NT2/D1 (cell line): ENCODE measurements around the gene CIAO2B.
A peak's percentile ranks its signal among the peaks of the same experiment; 100 is the strongest.
"Not testable (repeated sequence)": the region's sequence is repeated elsewhere in the genome, so short reads cannot be mapped to it uniquely, and the experiment has no call there.

ENCODE experiments used
- DNase-seq: peaks from one replicate; pipeline ENCODE4 v3.0.0-alpha.2; 2011; ENCODE audit warnings: low read depth, low spot score
- H3K27me3 ChIP-seq: 2 replicates; pipeline ENCODE4 v1.6.0; 2011; ENCODE audit warnings: mild to moderate bottlenecking; ENCODE audit not compliant: insufficient read length, insufficient read depth
- H3K36me3 ChIP-seq: 2 replicates; pipeline ENCODE4 v1.6.1; 2011; ENCODE audit warnings: mild to moderate bottlenecking, low read length, mixed read lengths; ENCODE audit not compliant: insufficient read depth, insufficient read length
- H3K4me1 ChIP-seq: 2 replicates; pipeline ENCODE4 v1.5.1; 2011; ENCODE audit not compliant: insufficient read depth, insufficient read length
- H3K4me3 ChIP-seq: 2 replicates; pipeline ENCODE4 v1.5.1; 2011; ENCODE audit warnings: low read depth; ENCODE audit not compliant: insufficient read length
- H3K9ac ChIP-seq: 2 replicates; pipeline ENCODE4 v1.6.0; 2011; ENCODE audit warnings: low read depth; ENCODE audit not compliant: insufficient read length
- H3K9me3 ChIP-seq: 2 replicates; pipeline ENCODE4 v1.5.1; 2011; ENCODE audit warnings: mild to moderate bottlenecking, low read length; ENCODE audit not compliant: insufficient read depth
- SUZ12 ChIP-seq: IDR thresholded peaks from 2 replicates; pipeline ENCODE4 v1.6.1; 2011; ENCODE audit not compliant: insufficient read length, insufficient read depth; ENCODE audit errors: extremely low read depth
- YY1 ChIP-seq: IDR thresholded peaks from 2 replicates; pipeline ENCODE4 v1.6.1; 2011; ENCODE audit not compliant: insufficient read length, insufficient read depth
- ZNF274 ChIP-seq: IDR thresholded peaks from 2 replicates; pipeline ENCODE4 v1.6.1; 2011; ENCODE audit warnings: mild to moderate bottlenecking, low read depth, low read length

Gene CIAO2B

DNA sequence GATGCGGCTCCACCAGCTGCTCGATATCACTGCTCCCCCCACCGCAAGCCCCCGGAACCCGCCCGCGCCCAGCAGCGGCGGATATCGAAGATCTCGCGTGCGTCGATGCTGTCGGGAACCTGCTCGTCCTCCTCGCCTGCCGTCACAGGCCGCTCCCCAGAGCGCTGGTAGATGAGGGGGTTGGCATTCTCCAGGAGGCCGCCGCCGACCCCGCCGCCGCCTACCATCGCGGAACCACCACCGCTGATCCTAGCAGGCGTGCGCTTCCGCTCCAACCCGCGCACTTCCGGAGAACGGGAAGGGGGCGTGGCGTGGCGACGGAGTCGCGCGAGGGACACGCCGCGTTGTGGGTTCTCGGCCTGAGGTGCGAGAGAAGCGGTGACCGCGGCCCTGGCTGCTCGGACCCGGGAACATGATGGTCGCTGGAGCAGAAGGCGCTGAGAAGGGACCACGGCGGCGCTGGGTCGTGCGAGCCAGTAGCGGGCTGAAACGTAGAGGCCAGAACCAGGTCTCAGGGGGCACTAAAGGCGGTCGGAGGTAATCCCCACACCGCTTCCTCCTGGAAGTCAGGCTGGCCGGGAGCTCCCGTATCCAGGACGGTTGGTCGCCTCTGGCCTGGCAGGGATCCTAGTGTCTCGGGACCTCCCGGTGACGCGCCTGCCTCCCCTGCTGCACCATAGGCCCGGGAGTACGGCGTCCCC lies at the start of gene CIAO2B:
Gene CIAO2B, minus strand, starts transcription at position 265 of the 701 bp plus-strand sequence. Its CDS starts 38 bp downstream, at position 227.
- TF ChIP-seq SUZ12 = no peak
- TF ChIP-seq YY1 = no peak
- no peak for TF ChIP-seq ZNF274
- Histone ChIP-seq H3K4me1 (peaks cover 6% of the 10 kb centered on the region), H3K36me3 (peaks cover 44% of the 10 kb centered on the region), H3K9me3 (no peaks in the 10 kb centered on the region), H3K9ac (peak within 1 kb of the TSS; percentile 99), H3K27me3 (no peaks in the 10 kb centered on the region), H3K4me3 (peak within 1 kb of the TSS; percentile 96)
- DNase-seq = peak; percentile 63

DNA sequence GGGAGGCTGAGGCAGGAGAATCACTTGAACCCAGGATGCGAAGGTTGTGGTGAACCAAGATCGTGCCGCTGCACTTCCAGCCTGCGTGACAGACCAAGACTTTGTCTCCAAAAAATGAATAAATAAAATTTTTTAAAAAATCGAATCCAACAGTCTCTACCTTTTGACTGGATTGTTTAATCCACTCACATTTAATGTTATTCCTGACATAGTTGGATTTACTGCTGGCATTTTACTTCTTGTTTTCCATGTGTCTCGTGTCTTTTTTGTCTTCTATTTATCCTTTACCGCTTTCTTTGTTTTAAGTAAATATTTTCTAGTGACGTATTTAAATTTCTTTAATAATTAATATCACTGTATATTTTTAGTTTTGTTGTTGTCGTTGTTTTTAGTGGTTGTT lies 48.8 kb upstream of the CIAO2B start:
- H3K36me3 ChIP-seq = no peaks in the 10 kb centered on the region
- TF ChIP-seq SUZ12 (no peak), YY1 (no peak), ZNF274 (no peak)
- H3K9ac ChIP-seq = no peak overlapping the region
- H3K4me3 ChIP-seq = no peak overlapping the region
- H3K9me3 ChIP-seq = no peaks in the 10 kb centered on the region
- DNase-seq = no peak
- H3K4me1 ChIP-seq = no peaks in the 10 kb centered on the region
- H3K27me3 ChIP-seq = no peaks in the 10 kb centered on the region

DNA sequence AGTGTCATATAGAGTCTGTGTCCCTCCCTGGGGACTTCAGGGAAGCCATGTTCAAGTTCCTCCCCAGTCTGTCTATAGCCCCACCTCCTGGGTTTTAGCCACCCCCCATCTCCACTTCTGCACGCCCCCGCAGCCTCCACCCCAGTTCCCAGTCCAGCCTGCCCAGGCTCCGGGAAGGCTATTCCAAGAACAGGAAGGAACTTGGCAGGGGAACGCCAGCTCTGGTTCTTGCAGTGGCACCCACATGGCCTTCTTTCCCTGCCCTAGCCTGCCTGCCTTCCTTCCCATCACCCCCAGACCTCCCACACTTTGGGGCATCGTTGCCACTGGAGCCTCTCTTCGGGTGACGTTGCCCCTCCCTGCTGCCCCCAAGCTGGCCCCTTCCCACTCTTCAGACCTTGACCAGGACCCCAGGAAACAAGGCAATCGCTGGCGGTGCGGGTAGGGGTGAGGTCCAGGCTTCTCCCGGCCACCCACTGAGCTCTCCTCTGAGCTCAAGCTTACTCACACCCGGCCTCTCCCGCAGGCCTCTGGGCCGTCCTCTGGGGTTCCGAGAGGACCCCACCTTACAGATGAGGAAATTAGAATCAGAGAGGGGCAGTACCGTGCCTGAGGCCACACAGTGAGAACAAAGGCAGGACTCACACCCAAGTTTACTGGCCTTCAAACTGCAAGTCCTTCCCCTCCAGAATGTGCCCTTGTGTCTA lies 45.0 kb upstream of the CIAO2B start:
- Histone ChIP-seq H3K27me3 (no peaks in the 10 kb centered on the region), H3K4me3 (no peak overlapping the region), H3K9me3 (peaks cover 1% of the 10 kb centered on the region; the same call in 1 of the 2 replicates), H3K9ac (no peak overlapping the region), H3K36me3 (no peaks in the 10 kb centered on the region), H3K4me1 (peaks cover 6% of the 10 kb centered on the region)
- no peak for TF ChIP-seq ZNF274
- TF ChIP-seq SUZ12 = no peak
- no peak for TF ChIP-seq YY1
- no peak for DNase-seq

DNA sequence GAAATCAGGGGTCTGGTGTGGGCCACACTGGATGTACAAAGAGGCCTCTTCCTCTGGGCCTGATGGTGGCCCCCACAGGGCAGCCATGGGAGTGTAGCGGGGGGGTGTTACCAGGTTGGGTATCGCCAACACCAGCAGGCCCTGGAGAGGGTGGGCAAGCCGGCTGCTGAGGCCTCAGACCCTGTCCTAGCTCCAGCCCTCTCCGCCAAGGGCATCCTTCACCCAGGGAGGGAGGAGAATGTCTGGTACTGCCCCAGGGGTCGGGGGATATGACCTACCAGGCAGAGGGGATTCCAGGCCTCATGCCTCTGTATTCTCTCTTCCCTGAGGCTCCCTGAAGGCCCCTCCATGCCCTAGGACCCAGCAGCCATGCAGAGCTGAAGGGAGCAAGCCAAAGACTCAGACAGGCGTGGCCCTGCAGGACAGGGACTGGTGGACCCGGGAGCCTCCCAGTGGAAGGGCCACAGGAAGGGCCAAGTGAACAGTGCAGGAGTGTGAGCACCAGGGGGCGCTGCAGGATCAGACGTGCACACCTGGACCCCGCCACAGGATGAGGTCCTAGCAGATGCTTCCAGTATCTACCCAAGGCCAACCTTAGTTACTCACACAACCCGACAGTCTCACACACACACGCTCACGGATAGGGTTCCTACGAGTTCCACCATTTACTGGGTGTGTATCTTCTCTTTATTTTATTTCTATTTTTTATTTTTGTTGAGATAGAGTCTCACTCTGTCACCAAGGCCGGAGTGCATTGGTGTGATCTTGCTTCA lies 43.3 kb upstream of the CIAO2B start:
- TF ChIP-seq SUZ12 (no peak), YY1 (no peak), ZNF274 (no peak)
- no peaks in the 10 kb centered on the region for H3K27me3 ChIP-seq
- H3K9me3 ChIP-seq = peaks cover 9% of the 10 kb centered on the region; the same call in 1 of the 2 replicates
- H3K36me3 ChIP-seq = no peaks in the 10 kb centered on the region
- peak overlapping the region; percentile 27 for H3K9ac ChIP-seq
- no peak overlapping the region for H3K4me3 ChIP-seq
- peak; percentile 76 for DNase-seq
- H3K4me1 ChIP-seq = peaks cover 16% of the 10 kb centered on the region

DNA sequence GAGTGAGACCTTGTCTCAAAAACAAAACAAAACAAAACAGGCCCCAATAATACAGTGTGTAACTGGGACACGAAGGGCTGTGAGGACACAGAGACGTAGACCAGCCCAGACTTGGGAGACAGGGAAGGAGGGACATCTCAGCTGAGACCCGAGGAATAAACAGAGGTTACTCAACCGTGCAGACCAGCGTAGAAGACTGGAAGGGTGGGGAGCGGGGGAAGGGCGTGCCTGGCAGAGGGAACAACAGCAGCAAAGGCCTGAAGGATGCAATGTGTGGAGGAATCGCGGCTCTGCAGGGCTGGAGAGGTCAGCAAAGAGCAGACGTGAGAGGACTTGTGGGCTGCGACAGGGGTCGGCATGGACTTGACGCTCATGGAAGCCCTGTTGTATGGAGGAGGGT lies 42.5 kb upstream of the CIAO2B start:
- Histone ChIP-seq H3K36me3 (no peaks in the 10 kb centered on the region), H3K4me1 (peaks cover 16% of the 10 kb centered on the region), H3K27me3 (no peaks in the 10 kb centered on the region), H3K9me3 (peaks cover 9% of the 10 kb centered on the region; the same call in 1 of the 2 replicates), H3K4me3 (no peak overlapping the region), H3K9ac (no peak overlapping the region)
- no peak for TF ChIP-seq SUZ12
- TF ChIP-seq YY1 = no peak
- no peak for TF ChIP-seq ZNF274
- no peak for DNase-seq

DNA sequence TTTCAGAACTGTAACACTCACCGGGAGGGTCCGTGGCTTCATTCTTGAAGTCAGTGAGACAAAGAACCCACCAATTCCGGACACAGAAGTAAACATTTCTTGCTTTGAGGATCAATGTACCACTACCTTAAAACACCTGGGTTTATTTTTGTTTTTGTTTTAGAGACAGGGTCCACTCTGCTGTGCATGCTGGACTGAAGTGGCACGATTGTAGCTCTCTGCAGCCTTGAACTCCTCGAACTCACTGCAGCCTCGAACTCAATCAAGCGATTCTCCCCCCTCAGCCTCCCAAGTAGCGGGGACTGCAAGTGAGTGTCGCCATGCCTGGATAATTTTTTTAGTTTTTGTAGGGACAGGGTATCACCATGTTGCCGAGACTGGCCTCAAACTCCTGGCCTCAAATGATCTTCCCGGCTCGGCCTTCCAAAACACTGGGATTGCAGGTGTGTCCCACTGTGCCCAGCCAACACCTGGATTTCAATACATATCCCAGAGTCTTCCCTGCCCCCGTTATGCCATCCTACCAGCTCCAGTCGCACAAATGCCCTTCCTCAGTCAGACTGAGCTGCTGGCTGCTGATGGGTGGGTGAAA lies 41.2 kb upstream of the CIAO2B start:
- no peaks in the 10 kb centered on the region for H3K27me3 ChIP-seq
- H3K36me3 ChIP-seq = no peaks in the 10 kb centered on the region
- peaks cover 16% of the 10 kb centered on the region for H3K4me1 ChIP-seq
- DNase-seq = no peak
- H3K9me3 ChIP-seq = peaks cover 9% of the 10 kb centered on the region; the same call in 1 of the 2 replicates
- H3K9ac ChIP-seq = no peak overlapping the region
- no peak for TF ChIP-seq SUZ12
- no peak for TF ChIP-seq ZNF274
- no peak for TF ChIP-seq YY1
- H3K4me3 ChIP-seq = no peak overlapping the region

DNA sequence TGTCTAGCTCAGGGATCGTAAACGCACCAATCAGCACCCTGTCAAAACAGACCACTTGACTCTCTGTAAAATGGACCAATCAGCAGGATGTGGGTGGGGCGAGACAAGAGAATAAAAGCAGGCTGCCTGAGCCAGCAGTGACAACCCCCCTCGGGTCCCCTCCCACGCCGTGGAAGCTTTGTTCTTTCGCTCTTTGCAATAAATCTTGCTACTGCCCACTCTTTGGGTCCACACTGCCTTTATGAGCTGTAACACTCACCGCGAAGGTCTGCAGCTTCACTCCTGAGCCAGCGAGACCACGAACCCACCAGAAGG lies 40.7 kb upstream of the CIAO2B start:
- not testable (repeated sequence) for H3K27me3 ChIP-seq, DNase-seq, H3K9ac ChIP-seq, H3K4me3 ChIP-seq, H3K9me3 ChIP-seq, H3K36me3 ChIP-seq
- H3K4me1 ChIP-seq = peaks cover 16% of the 10 kb centered on the region

DNA sequence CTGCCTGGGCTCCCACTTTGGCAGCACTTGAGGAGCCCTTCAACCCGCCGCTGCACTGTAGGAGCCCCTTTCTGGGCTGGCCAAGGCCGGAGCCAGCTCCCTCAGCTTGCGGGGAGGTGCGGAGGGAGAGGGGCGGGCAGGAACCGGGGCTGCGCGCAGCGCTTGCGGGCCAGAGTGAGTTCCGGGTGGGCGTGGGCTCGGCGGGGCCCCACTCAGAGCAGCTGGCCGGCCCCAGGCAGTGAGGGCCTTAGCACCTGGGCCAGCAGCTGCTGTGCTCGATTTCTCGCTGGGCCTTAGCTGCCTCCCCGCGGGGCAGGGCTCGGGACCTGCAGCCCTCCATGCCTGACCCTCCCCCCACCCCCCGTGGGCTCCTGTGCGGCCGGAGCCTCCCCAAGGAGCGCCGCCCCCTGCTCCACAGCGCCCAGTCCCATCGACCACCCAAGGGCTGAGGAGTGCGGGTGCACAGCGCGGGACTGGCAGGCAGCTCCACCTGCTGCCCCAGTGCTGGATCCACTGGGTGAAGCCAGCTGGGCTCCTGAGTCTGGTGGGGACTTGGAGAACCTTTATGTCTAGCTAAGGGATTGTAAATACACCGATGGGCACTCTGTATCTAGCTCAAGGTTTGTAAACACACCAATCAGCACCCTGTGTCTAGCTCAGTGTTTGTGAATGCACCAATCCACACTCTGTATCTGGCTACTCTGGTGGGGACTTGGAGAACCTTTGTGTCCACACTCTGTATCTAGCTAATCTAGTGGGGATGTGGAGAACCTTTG lies 40.1 kb upstream of the CIAO2B start:
- H3K4me3 ChIP-seq, H3K9ac ChIP-seq, H3K27me3 ChIP-seq, H3K36me3 ChIP-seq, DNase-seq, H3K9me3 ChIP-seq: not testable (repeated sequence)
- peaks cover 16% of the 10 kb centered on the region for H3K4me1 ChIP-seq
